GM21529 (cell line): ENCODE measurements around the gene SLC35A3.
"Not testable (repeated sequence)": the region's sequence is repeated elsewhere in the genome, so short reads cannot be mapped to it uniquely, and the experiment has no call there.

Experiments used
- ATAC-seq: cut with Tn5 transposase; IDR thresholded peaks from one replicate; pipeline ENCODE4 v1.9.1; 2021; ENCODE audit not compliant: unreplicated experiment

Gene SLC35A3

DNA sequence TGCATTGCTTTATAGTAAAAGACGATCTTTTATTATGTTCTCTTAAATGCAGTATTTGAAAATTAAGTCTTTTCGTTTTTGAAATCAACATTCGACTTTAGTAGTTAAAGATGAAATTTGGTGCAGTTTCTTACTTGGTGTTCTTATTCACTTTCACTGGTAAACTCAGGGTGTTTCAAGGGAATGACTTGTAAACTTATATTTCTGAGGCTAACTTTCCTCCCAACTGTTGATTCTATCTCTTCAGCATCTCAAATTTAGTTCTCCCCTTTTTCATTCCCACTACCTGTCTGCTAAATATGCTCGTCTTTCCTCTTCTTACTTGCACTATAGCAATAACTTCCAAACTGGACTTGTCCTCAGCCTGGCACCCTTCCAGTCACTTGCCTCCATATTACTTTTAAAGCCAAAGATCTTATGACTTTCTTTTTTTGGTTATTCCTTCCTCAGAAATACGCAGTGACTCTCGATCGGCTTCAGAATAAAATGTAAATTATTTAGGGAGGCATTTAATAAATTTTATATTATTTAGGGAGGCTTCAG lies 988 bp downstream of the SLC35A3 start:
- no peak for ATAC-seq

- not testable (repeated sequence) for ATAC-seq
Observed at GRCh38 chr1:99972066-99972465, 2.3 kb downstream of the SLC35A3 start.

DNA sequence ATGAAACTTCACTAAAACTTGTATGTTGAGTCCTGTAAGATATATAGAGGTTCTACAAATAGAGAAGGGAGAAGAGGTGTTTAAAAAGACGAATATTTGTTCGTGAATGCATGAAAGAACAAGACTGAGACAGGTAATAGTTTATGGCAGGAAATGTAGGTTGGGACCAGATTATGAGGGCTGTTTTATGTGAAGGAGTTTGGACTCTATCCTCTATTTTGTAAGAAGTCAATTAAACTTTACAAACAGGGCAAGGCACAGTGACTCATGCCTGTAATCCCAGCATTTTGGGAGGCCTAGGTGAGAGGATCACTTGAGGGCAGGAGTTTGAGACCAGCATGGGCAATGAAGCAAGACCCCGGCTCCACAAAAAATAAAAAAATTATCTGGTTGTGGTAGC lies 5.7 kb downstream of the SLC35A3 start:
- ATAC-seq: no peak

- ATAC-seq: not testable (repeated sequence)
Observed at GRCh38 chr1:99977326-99977725, 7.5 kb downstream of the SLC35A3 start.

GRCh38 chr1:99978218-99978617 lies 8.4 kb downstream of the SLC35A3 start:
- no peak for ATAC-seq

DNA sequence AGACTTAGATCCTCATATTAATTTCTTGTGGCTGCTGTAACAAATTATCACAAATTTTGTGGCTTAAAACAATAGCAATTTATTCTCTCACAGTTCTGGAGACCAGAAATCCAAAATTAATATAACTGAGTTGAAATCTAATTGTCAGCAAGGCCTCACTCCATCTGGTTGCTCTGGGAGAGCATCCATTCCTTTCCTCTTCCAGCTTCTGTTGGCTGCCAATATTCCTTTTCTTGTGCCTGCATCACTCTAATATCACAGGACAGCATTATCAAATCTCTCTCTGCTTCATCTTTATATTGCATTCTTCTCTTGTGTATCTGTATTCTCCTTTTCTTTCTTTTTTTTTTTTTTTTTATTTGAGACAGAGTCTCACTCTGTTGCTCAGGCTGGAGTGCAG lies 9.3 kb downstream of the SLC35A3 start:
- ATAC-seq: no peak

DNA sequence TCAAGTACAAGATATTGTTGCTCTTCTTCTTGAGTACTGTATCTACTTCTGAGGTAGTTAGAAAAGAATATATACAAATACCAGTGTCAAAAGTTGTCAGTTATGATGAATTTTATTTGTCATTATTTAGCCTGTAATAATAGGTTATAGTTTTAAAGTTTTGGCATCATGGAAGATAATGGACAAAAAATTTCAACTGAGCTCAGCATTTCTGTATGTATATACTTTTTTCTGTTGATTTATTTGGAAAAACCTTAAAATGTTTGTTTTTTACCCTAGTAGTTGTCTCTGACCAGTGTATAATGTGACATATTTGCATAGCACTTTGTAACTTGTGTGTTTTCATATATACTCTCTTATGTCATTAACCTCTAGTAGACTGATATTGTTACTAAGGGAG lies 11.1 kb downstream of the SLC35A3 start:
- ATAC-seq: no peak

GRCh38 chr1:99986656-99987225 lies 16.9 kb downstream of the SLC35A3 start:
- ATAC-seq: no peak

- no peak for ATAC-seq
Observed at GRCh38 chr1:99988210-99988765, 18.5 kb downstream of the SLC35A3 start.

GRCh38 chr1:99992044-99992722 lies 22.4 kb downstream of the SLC35A3 start:
- ATAC-seq: no peak

- ATAC-seq: peak; percentile 47
Observed at GRCh38 chr1:99992760-99993467, 23.1 kb downstream of the SLC35A3 start.

DNA sequence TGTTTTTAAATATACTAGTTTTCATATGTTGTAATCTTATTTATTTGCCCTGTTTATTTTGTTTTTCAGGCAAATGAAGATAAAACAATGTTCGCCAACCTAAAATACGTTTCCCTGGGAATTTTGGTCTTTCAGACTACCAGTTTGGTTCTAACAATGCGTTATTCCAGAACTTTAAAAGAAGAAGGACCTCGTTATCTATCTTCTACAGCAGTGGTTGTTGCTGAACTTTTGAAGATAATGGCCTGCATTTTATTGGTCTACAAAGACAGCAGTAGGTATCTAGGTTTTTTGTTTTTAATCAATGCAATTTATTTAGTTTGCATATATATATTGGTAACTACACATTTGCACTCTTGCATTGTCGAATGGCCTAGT lies 23.7 kb downstream of the SLC35A3 start:
- ATAC-seq: no peak

DNA sequence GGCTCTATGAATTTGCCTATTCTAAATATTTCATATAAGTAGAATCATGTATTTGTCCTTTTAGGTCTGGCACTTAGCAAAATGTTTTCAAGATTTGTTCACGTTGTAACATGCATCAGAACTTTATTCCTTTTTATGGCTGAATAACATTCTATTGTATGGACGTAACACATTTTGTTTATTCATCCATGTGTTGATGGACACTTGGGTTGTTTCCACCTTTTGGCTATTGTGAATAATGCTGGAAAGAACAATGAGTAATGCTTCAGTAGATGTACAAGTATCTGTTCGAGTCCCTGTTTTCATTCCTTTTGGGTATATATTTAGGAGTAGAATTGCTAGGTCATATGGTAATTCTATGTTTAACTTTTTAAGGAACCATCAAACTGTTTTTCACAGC lies 24.7 kb downstream of the SLC35A3 start:
- no peak for ATAC-seq

GRCh38 chr1:99996951-99997350 lies 27.2 kb downstream of the SLC35A3 start:
- ATAC-seq: no peak

GRCh38 chr1:100001462-100001861 lies 31.7 kb downstream of the SLC35A3 start:
- no peak for ATAC-seq

DNA sequence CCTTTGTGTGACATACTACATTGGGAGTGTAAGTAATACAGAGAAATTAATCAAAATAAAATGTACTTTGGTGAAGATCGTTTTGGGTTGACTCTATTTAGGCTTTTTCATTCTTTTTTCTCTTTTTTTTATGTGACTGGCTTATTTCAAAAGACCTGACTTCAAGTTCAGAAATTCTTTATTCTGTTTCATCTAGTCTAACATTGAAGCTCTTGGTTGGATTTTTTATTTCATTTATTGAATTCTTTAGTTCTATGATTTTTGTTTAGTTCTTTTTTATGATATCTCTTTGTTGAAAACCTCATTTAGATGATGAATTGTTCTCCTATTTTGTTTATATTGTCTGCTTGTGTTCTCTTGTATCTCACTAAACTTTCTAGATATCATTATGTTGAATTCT lies 35.6 kb downstream of the SLC35A3 start:
- ATAC-seq: no peak

DNA sequence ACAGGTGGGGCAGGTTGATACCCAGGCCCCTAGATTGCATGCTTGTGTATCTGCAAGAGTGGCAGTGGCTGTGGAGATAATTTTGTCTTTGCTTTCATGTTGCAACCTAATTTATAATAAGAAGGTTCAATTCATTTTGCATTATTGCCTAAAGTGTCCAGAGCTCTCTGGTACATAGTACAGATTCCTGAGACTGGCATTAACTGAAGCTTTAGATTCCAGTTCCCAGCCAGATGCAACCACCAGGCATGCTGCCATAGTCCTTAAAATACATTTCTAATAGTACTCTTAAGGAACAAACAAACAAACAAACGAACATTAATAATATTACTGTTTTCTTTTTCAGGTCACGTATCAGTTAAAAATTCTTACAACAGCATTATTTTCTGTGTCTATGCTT lies 36.9 kb downstream of the SLC35A3 start:
- no peak for ATAC-seq

GRCh38 chr1:100009458-100009857 lies 39.7 kb downstream of the SLC35A3 start:
- ATAC-seq: no peak

- ATAC-seq: no peak
Observed at GRCh38 chr1:100010804-100011203, 41.0 kb downstream of the SLC35A3 start.

DNA sequence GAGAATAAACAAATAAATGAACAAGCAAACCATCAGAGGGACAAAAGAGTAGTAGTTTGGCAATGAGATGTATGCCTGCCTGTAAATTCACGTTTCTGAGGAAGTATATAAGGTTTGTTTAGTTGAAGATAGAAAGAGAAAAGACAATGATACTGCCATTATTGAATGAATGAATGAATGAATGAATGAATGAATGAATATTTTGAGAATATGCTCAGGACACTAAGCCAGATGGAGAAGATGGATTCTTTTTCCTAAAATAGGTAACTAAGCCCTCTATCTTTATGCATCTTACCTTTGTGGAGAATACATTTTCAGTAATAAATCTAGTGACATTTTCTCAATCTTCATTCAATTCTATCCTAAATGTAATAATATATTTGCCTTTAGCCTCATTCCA lies 49.4 kb downstream of the SLC35A3 start:
- ATAC-seq: no peak

DNA sequence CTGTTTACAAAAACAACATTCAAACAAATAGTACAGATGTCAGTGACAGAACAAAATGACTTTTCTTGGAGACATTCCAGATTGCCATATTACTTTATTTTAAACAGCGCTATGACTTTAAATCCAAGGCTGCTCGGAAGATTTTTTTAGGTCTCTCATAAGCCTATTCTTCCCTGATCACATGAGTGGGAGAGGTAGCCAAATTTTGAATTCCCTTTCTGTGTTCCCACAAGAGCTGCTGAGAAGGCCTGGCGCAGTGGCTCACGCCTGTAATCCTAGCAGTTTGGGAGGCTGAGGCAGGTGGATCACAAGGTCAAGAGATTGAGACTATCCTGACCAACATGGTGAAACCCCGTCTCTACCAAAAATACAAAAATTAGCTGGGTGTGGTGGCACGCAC lies 53.7 kb downstream of the SLC35A3 start:
- no peak for ATAC-seq

- no peak for ATAC-seq
Observed at GRCh38 chr1:100027212-100027611, 57.4 kb downstream of the SLC35A3 start.
